22Rv1 (cell line): Measurements from ENCODE around the gene WDR76.
"Not testable (repeated sequence)": the region's sequence is repeated elsewhere in the genome, so short reads cannot be mapped to it uniquely, and the experiment has no call there.

Experiments
- H3K27ac ChIP-seq: fragments of 450-650 bp; 2 replicates; pipeline ENCODE4 v1.5.1; 2017
- ZFX ChIP-seq: fragments of 450-650 bp; IDR thresholded peaks from 2 replicates; pipeline ENCODE4 v1.6.1; 2017; ENCODE audit warnings: antibody characterized with exemption, borderline replicate concordance
- TF ChIP-seq, protein P1 (sequence below): fragments of 450-650 bp; IDR thresholded peaks from 2 replicates; pipeline ENCODE4 v1.5.1; 2017; ENCODE audit warnings: mild to moderate bottlenecking

WDR76 gene

DNA sequence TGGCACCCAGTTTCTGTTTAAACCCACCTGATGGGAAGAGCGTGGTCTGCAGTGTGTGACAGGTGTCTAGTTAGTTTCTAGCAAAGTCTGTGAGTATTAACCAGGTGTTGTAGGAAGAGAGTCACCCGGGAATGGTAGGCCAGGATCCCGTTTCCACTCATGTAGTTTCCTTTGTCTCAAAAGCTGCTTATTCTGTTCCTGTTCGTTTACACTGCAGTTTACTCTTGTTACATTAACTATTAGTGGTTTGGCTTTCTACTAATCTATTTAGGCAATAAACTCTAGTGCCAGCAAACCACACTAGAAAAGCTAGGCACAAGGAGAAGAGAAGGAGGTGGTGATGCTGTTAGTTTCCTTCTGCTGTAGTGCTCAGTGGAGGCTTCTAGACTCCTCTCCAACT lies 32.7 kb downstream of the WDR76 start:
- no peak overlapping the region for H3K27ac ChIP-seq
- TF ChIP-seq, protein P1, sequence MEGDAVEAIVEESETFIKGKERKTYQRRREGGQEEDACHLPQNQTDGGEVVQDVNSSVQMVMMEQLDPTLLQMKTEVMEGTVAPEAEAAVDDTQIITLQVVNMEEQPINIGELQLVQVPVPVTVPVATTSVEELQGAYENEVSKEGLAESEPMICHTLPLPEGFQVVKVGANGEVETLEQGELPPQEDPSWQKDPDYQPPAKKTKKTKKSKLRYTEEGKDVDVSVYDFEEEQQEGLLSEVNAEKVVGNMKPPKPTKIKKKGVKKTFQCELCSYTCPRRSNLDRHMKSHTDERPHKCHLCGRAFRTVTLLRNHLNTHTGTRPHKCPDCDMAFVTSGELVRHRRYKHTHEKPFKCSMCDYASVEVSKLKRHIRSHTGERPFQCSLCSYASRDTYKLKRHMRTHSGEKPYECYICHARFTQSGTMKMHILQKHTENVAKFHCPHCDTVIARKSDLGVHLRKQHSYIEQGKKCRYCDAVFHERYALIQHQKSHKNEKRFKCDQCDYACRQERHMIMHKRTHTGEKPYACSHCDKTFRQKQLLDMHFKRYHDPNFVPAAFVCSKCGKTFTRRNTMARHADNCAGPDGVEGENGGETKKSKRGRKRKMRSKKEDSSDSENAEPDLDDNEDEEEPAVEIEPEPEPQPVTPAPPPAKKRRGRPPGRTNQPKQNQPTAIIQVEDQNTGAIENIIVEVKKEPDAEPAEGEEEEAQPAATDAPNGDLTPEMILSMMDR, result no peak
- no peak for TF ChIP-seq ZFX

DNA sequence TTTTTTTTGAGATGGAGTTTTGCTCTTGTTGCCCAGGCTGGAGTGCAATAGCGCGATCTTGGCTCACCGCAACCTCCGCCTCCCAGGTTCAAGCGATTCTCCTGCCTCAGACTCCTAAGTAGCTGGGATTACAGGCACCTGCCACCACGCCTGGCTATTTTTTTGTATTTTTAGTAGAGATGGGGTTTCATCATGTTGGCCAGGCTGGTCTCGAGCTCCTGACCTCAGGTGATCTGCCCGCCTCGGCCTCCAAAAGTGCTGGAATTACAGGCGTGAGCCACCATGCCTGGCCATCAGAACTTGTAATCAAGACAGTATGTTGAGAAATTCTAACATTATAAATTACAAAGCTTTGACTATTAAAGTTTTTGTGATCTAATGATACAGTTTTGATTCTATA lies 39.8 kb downstream of the WDR76 start:
- H3K27ac ChIP-seq, result not testable (repeated sequence)

DNA sequence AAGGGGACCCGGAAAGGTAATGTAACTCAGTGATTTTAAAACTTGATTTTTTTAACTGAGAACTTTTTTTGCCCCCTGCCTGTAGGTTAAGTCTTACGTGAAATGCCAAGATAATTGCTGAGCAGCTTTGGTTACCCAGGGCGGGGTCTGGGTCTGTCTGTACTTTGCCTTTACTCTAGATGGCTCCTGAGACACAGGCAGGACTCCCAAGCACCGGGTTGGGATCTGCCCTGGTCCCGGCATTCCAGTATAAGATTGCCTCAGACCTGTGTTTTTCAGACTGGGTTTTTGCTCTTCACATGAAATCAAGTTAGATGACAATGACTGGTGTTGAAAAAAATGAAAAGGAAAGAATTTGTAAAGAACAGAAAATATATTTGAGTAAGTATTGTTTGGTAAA lies 40.3 kb downstream of the WDR76 start:
- no peak overlapping the region for H3K27ac ChIP-seq
- no peak for TF ChIP-seq ZFX
- TF ChIP-seq, protein P1, result no peak

DNA sequence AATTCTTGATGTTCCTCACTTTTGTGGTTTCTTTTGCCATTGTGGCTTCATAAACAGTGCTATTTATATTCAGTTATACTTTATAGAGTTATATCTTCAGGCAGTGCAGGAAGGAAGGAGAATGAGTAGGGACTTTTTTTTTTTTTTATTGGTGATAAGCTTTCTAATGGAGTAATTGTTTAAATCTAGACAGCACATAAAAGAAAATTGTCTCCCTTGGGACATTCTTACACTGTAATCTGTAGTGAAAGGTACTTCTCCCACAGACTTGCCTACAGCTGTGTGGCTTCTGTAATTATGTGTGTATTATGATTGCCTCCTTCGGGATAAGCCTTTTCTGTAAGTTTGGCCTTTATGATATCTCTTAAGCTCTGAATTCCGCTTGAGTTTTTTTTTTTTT lies 41.6 kb downstream of the WDR76 start:
- TF ChIP-seq ZFX, result no peak
- TF ChIP-seq, protein P1, result no peak
- no peak overlapping the region for H3K27ac ChIP-seq

DNA sequence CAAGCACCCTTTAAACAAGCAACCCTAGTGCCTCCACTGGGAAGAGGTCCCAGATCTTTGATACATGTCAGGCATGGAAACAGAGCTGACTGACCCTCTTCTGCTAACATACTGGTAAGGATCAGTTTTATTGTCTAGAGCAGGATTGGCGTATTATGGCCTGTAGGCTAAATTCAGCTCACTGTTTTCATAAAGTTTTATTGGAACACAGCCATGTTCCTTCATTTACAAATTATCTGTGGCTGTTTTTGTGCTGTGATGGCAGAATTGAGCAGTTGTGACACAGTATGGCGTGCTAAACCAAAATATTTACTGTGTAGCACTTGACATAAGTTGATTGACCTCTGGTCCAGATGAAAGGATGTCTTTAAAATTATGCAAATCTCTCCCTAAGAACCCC lies 45.0 kb downstream of the WDR76 start:
- H3K27ac ChIP-seq, result 0 out of 2 replicates have a peak overlapping the region, but pooled peaks have one; percentile 22
- TF ChIP-seq ZFX, result no peak
- TF ChIP-seq, protein P1, result no peak

DNA sequence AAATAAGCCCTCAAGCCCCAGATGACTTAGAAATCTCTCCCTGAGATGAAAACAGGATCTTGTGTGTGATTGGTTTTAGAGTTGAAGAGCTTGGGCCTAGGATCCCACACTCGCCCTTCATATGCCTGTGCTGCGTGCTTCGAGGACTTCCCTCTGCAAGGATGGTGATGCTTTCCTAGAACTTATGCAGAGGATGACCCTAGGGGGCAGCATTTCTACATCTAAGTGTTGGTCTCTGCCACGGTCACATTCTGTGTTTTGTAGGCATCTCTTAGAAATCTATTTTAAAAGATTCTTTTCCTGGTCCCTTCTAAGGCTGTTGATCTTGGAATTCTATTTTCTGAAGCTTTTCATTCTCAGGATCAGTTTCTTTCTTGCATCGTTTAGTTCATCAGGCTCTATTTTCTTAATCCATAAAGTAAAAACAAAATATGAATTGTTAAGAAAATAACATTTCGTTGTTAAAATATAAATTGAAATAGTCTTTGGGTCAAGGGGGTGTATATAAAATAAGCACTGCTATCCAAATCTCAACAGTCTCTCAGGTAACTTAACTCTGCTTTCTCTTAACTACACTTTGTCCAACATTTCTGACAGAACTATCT lies 45.7 kb downstream of the WDR76 start:
- H3K27ac ChIP-seq, result no peak overlapping the region
- TF ChIP-seq, protein P1, result peak; percentile 76
- no peak for TF ChIP-seq ZFX

DNA sequence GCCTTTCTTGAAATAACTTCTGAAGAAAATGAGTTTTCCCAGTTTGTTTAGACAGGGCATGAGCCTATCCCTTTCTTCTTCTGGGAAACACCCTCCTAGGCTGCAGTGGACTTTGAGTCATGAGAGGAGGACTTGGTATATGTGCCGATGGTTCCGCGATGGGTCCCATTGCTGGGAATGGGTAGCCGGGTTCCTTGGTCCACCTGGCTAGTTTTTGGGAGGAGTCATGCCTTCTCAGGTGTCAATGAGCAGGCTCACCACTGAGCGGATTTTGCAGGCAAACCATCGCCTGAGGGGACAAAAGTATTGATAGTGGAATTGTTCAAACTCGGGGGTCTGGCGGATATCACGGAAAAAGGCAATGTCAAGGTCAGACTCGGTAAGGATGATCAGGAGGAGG lies 46.8 kb downstream of the WDR76 start:
- H3K27ac ChIP-seq, result no peak overlapping the region
- TF ChIP-seq, protein P1, result no peak
- TF ChIP-seq ZFX, result no peak

DNA sequence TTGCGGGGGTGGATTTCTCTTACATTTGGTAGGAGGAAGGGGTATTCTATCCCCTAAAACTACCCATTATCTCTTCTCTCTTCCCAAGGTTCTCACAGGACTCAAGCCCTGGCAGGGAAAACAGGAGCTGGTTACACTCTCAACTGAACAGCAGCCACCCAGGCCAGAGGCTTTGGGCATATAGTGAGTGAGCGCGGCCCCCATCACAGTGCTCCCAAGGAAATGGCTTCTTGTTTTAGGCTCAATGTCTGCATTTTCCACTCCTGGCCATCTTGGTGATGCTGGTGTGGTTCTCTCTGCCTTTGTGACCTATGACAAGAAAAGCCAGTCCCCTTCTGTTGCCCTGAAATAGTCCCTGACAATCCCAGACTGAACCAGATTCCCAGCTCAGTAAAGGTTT lies 50.1 kb downstream of the WDR76 start:
- TF ChIP-seq, protein P1, result no peak
- no peak for TF ChIP-seq ZFX
- H3K27ac ChIP-seq, result no peak overlapping the region
